Measurements from ENCODE around the gene WDR55.
A peak's percentile ranks its signal among the peaks of the same experiment; 100 is the strongest.
"Not testable (repeated sequence)": the region's sequence is repeated elsewhere in the genome, so short reads cannot be mapped to it uniquely, and the experiment has no call there.

The WDR55 gene

GRCh38 chr5:140664359-140665119 lies at the start of gene WDR55:
Gene WDR55 (plus strand): TSS chr5:140664904. CDS start chr5:140664913, 9 bp downstream.
- peak; percentile 57 for DNase-seq

DNA sequence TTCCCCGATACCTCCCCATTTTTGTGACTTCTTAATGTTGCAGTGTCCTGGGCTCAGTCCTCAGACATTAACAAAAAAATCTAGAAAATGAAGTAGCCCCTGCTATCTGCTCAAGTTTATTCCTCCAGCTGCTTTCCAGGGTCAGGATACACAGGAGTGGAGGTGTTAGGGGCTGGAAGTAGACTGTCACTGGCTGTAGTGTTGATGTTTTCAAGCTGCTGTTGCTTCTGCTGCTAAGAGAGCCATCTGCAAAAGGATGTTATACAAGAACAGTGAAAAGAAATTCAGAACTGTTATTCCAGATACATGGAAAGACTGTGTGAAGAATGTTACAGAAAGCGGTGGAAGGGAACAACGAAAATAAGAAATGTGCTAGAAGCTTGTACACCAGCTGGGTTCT lies 42.4 kb upstream of the WDR55 start:
- DNase-seq: no peak

- not testable (repeated sequence) for DNase-seq
Measured at GRCh38 chr5:140623061-140623460, 41.6 kb upstream of the WDR55 start.

DNA sequence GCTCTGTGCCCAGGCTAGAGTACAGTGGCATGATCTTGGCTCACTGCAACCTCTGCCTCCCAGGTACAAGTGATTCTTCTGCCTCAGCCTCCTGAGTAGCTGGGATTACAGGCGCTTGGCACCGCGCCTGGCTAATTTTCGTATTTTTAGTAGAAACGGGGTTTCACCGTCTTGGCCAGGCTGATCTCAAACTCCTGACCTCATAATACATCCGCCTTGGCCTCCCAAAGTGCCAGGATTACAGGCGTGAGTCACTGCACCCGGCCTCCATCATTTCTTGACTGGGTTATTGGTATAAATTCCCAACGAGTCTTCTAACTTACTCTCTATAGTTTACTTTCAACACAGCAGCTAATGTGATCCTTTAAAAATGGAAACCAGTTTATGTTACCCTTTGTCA lies 39.8 kb upstream of the WDR55 start:
- DNase-seq: not testable (repeated sequence)

DNA sequence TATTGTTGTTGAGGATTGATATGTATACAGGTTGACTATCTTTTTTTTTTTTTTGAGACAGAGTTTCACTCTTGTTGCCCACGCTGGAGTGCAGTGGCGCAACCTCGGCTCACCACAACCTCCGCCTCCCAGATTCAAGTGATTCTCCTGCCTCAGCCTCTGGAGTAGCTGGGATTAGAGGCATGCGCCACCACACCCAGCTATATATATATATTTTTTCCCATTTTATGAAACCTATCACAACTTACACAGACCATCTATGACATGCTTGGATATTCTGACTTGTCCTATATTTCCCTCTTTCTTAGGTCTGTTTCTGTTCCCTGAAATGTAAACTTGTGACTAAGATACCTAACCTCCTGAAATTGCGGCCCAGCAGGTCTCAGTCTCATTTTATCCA lies 36.7 kb upstream of the WDR55 start:
- DNase-seq: no peak

DNA sequence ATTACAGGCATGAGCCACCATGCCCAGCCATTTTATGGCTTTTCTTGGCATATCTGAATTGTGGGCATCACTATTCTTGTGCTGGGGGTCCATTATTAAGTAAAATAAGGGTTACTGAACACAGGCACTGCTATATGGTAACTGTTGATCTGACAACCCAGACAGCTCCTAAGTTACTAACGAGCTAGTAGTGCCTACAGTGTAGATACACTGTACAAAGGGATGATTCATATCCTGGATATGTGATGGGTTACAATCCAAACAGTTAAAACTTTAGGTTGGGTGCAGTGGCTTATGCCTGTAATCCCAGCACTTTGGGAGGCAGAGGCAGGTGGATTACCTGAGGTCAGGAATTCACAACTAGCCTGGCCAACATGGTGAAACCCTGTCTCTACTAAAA lies 36.0 kb upstream of the WDR55 start:
- no peak for DNase-seq

GRCh38 chr5:140630292-140631035 lies 34.2 kb upstream of the WDR55 start:
- no peak for DNase-seq

DNA sequence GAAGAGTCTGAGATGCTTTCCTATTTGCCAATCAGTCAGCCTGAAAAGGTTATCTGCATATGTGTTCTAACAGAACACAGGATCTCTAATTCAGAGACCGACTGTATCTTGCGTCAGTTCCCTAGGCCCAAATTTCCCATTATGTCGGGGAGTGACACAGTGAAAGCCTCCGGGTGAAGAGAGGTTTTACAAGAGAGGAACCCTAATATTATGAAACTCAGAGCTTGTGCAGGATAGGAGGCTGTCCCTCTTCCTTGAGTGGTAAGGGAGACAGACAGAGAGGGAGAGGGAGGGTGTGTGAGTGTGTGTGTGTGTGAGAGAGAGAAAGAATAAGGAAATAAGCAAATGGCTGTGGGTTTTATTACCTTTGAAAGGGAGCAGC lies 33.7 kb upstream of the WDR55 start:
- no peak for DNase-seq

- DNase-seq: no peak
Measured at GRCh38 chr5:140631831-140632365, 32.8 kb upstream of the WDR55 start.

DNA sequence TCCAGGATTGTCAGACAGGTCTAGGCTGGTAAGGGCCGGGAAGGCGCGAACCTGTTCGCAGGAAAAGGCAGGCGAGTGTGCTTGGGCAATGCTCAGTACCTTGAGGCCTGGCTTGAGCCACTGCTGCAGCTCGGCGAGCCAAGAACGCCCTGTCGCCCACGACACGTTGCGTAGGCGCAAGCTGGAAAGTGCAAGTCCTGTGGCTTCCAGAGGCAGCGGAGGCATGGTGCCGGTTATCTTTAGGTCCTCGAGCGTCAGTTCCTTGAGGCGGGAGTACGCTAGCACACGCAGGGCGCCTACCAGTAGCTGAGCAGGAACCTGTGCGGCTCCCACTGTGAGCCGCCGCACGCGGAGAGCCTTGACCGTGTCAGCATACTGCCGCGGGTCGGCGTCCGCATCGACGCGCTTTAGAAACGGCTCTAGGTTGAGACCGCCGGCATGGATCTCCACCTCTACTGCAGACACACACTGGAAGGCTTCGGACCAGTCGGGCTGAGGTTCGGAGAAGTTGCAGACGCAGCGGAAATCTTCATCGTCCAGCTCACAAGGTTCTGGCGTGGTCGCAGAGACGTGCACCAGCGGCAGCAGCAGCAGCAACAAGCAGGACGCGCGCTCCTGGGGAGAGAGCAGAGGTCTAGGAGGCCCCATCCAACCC lies 32.2 kb upstream of the WDR55 start:
- DNase-seq: no peak

DNA sequence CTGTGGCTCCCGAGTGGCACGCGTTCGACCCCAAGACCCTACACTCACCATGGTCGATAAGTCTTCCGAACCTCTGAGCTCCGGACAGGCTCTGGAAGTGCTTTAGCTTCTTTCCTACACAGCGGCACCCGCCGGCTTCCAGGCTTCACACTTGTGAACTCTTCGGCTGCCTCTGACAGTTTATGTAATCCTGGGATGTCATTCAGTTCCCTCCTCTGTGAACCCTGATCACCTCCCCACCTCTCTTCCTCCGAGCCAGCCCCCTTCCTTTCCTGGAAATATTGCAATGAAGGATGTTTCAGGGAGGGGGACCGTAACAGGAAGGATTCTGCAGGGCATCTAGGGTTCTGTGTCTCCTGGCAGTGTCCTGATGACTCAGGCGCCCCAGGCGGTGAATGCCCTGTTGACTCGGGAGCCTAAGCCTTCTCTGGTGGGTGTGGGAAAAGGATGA lies 31.7 kb upstream of the WDR55 start, which contains the start of gene CD14:
Gene CD14, minus strand, starts transcription at position 155 of the 451 bp plus-strand sequence. Its CDS starts 104 bp downstream, at position 51.
- no peak for DNase-seq

- DNase-seq: no peak
Measured at GRCh38 chr5:140633501-140633900, 31.2 kb upstream of the WDR55 start.

- no peak for DNase-seq
Measured at GRCh38 chr5:140634103-140634502, 30.6 kb upstream of the WDR55 start.

DNA sequence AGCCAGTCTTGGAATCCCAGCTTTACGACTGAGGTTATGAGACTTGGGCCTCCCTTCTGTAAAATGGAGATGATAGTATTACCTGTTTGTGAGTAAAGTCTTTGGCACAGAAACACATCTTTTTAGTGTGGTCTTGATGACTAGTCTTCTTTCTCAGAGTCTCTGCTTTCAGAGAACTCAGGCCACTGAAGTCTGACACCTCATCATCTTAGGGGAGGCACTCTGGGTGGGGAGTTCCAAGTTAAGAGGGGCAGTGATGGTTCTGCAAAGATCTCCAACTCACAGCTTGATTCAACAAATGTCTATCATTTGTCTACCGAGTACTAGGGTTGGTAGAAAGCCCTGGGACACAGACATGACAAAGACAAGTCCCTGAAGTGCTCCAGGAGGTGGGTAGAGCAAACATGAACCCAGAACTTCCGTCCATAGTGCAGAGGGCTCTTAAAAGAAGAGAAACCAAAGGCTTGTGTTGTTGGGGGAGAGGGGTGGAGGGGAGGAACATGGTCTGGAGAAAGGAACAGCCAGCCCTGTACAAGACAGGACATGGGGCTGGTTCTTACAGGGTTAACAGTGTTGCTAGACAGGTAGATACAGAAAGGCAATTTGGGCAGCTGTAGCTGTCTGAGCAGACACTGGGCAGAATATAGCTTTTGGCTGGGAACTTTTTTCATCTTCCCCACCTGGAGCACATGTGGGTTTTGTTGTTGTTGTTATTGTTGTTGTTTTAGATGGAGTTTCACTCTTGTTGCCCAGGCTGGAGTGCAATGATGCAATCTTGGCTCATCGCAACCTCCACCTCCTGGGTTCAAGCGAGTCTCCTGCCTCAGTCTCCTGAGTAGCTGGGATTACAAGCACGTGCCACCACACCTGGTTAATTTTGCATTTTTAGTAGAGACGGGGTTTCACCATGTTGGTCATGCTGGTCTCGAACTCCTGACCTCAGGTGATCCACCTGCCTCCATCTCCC lies 29.1 kb upstream of the WDR55 start:
- no peak for DNase-seq

- DNase-seq: no peak
Measured at GRCh38 chr5:140637371-140638100, 27.2 kb upstream of the WDR55 start.

DNA sequence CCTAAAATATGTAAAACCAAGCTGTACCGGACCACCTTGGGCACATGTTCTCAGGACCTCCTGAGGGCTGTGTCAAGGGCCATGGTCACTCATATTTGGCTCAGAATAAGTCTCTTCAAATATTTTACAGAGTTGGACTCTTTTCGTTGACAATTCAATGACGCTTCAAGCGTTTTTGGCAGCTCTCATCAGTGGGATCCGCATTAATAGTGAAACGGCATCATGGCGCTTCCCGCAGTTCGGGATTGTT lies 25.9 kb upstream of the WDR55 start:
- DNase-seq: not testable (repeated sequence)

DNA sequence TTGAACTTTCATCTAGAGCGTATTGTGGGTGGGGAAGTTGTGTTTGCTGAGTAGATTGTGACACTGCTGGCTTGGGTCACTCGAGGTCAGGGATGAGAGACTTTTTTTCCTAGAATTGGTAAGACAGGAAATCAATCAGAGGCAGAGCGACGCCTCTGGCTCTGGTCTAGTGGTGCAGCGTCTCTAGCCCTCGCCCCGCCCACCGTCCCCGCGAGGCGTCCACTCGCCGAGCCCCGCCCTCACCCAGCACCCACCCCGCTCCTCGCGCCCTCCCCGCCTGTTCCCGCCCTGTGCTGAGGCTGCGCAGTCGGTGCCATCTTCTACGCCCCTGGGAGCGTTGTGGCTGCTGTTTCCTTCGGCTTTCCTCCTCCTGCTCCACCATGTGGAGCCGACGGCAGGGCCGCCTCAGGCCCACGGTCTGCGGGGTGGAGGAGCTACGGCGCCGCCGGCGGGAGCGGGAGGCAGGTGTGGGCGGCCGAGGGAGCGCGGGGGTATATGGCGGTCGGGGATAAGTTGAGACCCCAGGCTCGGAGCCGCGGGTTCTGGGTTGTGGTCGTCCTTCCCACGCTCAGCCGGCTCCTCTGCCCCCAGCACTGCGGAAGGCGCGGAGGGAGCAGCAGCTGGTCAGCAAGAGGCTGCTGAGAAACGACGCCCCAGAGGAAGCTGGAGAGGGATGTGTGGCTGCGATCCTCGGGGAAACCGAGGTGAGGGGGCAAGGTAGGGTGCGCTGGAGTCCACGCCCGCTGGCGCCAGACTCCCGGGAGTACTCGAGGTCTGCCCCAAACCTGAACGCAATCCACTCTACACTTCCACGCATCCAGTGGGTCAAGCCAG lies 25.3 kb upstream of the WDR55 start, which contains the start of gene TMCO6:
Gene TMCO6, plus strand, starts transcription at position 304 of the 834 bp plus-strand sequence. Its CDS starts 77 bp downstream, at position 381.
- peak; percentile 26 for DNase-seq

DNA sequence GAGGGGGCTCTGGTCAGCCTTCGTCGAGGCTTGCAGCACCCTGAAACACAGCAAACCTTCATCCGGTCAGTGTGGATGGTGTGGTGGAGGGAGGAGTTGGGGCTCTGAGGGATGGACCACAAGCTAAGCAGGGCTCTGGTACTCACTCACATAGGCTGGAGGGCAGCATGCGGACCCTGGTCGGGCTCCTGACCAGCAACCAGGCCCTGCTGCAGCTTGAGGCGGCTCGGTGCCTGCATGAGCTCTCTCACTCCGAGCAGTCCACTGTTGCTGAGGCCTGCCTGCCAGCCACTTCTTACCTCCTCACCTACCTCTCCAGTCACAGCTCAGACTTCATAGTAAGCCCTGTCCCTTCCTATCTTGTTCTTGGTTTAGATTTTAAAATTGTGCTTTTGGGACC lies 23.0 kb upstream of the WDR55 start:
- no peak for DNase-seq

- no peak for DNase-seq
Measured at GRCh38 chr5:140642718-140643117, 22.0 kb upstream of the WDR55 start.

DNA sequence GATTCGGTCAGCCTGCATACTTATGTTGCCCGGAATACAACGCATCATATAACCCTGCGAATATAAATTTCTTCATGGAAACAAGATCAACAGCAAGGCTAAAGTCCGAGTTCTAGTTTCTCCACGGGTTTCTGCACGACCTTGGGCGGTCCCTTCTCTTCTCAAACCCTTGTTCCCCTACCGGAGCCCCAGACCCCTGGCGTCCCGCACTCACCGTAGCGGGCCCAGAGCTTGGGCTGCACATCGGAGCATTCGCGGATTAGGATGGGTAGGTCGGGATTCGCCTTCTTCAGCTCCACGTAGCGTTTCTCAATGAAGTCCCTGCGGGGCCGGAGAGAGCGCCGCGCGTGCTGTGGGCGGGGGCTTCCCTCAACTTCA lies 17.7 kb upstream of the WDR55 start:
- DNase-seq: no peak

DNA sequence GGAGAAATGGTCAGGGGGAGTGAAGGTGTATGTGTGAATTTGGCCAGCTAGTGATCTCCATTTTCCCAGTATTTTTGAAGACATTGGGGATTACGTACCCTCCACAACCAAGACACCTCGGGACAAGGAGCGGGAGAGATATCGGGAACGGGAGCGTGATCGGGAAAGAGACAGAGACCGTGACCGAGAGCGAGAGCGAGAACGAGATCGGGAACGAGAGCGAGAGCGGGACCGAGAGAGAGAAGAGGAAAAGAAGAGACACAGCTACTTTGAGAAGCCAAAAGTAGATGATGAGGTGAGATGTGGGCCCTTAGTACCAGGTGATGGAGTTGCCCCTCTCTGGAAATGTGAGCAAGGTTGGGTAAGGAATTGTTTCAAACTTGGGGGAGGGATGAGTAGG lies 5.8 kb upstream of the WDR55 start:
- DNase-seq: no peak

Measured in KG1 (cell line).